IPS DF 19.7 (cell line): Measurements from ENCODE around the gene VWA3B.
"Not testable (repeated sequence)": the region's sequence is repeated elsewhere in the genome, so short reads cannot be mapped to it uniquely, and the experiment has no call there.

ENCODE experiments used
- DNase-seq: peaks from one replicate; pipeline ENCODE4 v3.0.0-alpha.2; 2013; ENCODE audit warnings: low read depth, low spot score

Gene VWA3B

DNA sequence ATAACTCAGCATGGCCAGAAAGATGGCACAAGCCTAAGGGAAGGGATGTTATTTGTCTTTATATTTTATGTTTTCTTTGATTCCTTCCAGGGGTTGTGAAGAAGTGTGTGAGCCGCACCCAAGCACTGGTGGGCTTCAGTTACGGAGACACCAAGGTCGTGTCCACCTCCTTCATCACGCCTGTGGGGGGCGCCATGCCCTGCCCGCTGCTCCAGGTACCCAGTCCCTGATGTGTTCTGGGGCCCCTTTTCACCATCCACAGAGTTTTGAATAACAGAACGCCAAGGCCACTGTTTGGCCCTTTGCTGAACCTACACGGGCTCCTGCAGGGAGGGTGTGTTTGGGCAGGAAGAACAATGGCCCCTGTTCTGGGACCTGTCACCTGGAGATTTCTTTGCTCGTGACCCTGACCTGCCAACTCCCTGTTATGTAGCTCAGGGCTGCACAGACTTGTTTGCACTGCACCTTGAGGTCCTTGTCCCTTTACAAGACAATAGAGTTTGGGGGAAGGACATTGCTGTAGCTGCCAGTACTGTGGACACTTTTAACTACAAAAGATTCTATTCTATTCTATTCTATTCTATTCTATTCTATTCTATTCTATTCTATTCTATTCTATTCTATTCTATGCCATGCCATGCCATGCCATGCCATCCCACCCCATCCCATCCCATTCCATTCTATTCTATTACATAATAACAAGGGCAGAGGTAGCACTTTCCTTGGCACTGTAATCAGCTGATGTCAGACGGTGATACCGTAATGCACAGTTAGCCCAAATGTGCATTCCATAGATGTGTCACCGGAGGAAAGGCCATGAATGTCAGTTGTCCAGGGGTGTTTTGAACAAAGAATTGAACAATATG, 211.1 kb downstream of the VWA3B start:
- no peak for DNase-seq

DNA sequence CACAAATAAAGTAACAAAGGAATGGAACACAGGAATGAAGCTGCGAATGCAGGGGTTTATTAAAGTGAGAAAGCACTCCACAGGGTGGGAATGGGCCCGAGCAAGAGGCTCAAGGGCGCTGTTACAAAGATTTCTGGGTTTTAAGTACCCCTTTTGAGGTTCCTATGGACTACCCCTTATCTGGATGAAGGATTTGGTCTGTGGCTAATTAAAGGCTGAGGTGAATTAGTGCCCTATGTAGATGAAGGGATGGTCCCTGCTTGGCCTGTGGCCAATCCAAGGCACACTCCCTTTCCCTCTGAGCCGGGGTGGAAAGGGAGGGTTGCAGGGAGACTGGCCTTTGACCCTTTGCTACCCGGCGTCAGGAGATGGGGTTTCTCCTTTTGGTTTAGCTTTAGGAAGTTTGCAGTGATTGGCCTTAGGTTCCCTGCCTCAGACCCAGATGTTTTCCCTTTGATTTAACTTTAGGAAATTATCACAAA, 211.8 kb downstream of the VWA3B start:
- no peak for DNase-seq

DNA sequence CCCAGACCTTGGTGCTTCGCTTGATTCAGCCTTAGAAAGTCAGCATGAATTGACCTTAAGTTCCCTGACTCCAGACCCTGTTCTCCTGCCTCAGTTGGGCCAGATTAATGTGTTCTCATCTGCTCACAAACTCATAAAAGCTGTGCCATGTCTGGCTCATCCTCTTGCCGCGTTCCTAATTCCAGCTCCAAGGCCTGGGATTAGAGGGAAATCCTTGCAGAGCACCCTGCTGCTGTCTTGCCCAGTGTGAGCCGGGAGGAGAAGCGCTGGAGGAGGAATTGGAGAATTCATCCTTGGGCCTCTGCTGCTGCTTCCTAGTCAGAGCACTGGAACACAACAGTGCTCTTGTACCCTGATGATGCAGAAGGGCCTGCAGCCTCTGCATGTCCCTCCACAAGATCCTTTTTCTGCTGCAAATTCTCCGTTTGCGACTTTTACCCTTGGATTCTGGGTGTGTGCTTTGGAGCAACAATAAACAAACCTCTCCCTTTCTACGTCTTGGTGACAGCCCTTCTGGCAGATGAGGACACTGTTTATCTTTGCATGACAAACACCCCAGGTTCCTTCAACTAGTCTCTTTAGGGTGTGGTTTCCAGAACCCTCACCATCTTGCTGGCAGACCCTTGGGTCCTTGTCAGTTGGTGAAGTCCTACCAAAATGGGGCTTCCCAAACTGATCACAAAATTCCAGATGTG, 212.4 kb downstream of the VWA3B start:
- DNase-seq: no peak

DNA sequence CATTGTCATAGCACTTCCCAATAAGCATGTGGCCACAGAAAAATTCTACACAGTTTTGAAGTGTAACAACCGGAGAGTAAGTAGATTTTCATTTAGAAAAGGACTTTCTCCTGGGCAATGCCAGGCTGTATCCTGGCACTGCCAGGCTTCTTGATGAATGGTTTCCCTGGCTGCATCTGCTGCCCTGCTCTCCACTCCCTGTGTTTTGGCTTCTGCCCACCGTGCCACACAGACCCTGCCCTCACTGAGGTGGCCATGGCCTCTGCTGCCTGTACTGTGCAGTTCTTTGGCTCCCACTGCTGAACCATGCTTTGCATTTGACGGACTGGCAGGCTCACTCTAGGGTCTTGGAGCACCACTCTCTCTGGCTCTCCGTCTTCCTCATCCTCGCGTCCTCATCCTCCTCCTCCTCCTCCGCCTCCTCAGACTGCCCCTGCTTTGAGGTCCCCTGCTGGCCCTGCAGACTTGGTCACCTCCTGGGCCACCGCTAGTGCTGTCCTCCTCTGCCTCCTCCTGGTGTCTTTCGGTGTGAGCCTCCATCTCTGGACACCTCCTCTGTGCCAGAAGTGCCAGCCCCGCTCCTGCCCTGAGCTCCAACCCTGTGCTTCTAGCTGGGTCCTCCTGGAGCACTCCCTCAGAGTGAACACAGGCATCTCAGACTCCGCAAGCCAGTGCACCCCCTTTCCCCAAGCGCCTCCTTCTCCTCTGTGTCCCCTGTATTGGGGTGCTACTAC, 213.3 kb downstream of the VWA3B start:
- no peak for DNase-seq

DNA sequence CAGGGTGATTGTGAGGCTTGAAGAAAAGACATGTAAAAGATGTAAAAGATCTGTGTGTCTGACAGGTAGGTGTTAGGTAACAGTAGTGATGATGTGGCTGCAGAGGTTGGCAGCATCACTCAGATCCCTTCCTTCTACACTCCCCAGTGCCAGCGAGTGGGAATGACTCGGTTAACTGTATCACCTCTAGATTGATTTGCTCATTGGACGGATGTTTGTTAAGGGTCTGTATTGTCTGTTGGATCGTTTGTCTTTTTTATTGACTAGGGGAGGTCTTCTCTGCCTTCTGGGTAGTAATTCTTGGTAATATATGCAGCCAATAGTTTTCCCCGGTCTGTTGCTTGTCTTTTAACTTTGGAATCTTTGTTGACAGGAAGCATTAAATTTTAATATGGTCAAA, 214.5 kb downstream of the VWA3B start:
- no peak for DNase-seq

DNA sequence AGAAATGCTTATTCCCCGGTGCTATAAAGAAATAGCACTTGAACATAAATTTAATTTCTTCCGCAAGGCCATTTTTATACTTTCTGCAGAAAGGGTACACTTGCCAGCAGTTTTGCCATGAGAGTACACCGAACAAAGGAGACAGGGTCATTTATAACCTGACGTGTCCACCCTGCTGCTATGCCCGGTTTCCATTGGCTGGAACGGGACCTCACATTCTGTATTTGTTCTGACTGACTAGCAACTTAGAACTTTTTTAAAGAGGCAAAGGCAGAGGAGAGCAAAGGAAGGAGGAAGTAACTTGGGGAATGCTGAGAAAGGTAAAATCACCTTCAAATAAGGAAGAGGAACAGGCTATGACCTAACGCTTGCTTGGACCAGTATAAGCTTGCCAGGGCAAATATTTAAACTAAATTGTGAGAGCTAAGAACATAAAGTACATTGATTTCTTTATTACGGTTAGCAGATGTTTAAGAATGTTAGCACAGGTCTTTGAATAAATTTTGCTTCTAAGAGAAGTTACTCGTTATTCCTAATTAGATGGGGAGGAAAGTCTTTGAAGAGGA, 220.2 kb downstream of the VWA3B start:
- not testable (repeated sequence) for DNase-seq

DNA sequence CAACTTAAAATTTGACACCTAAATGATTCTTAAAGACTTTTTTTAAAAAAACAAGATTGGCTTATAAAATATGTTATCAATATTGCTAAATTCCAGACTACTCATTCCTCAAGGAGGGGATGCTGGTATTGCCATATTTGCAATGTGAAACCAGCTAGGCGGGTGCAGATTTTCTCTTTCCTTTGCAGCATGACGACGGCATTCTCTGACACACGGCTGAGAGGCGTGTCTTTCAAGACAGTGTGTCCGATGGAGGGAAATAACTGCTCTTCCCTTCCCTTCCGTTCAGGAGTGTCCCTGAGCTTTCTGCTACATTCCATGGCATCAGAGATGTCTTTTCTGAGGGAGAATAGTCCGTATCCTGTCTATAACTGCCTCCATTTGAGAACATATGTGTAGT, 221.1 kb downstream of the VWA3B start:
- no peak for DNase-seq

DNA sequence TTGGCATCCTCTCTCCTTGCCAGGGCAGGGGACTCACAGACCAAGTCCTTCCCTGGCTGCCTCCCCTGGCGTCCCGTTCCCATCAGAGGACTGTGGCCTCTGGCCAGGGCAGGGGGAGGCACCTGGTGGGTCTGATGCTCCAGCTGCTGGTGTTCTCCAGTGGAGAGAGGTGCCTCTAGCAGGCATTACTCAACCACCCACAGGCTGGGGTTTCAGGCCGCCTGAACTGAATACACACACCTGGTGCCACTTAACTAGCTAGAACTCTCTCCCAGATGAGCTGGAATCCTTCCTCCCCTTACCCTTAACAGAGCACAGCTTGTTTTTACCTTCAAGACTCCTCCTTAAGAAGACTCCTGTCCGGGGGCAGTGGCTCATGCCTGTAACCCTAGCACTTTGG, 221.6 kb downstream of the VWA3B start:
- no peak for DNase-seq

DNA sequence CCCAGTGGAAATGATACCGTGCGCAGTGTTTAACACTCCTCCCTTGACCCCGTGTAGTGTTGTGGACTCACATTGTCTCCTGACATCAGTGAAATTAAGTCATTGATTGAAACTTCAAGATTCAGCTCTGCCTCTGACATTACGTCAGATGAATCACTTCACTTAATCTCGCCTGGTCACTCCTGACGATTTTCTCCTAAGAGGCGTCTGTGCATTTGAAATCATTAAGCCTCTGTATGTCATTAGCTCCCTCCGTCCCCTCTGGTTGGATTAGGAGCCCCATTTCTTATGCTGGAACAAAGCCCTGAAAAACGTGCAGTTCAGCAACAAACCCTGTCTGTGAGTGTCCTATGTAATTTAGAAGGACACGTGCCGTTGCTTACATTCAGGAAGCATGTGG, 222.6 kb downstream of the VWA3B start:
- no peak for DNase-seq

DNA sequence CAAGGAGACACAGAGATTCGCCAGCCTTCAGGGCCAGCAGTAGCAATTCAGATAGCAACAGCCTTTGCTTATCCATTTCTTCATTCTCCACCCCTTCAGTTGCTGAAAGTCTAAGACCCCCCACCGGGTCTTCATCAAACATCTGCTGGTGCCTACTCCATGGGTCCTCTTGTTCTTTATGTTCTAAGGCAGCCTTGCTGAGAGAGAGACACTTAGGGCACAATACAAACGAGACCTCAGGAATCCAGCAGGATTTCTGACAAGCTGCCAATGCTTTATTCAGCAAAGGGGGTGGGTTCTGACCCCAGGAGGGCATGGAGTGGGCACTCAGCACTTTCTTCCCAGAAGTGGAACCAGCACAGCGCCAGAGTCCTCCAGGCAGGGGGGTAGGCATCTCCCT, 223.0 kb downstream of the VWA3B start:
- no peak for DNase-seq

DNA sequence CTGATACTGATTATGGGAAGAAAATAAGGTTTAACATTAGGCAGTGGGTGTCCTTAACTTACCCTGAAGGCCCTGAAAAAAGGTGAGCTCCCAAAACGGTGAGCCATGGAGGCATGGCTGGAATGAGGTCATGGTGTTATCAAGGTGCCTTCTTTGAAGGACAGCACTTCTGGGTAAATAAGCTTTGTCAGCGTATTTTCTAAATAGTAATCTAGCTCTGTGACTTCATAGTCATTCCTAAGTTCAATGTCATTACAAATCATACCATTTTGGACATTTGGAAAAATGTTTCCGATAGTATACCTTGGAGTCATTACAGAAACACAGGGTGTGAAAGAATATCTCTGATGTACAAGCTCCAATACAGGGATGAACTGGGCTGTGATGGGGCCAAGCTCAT, 224.1 kb downstream of the VWA3B start:
- DNase-seq: no peak

DNA sequence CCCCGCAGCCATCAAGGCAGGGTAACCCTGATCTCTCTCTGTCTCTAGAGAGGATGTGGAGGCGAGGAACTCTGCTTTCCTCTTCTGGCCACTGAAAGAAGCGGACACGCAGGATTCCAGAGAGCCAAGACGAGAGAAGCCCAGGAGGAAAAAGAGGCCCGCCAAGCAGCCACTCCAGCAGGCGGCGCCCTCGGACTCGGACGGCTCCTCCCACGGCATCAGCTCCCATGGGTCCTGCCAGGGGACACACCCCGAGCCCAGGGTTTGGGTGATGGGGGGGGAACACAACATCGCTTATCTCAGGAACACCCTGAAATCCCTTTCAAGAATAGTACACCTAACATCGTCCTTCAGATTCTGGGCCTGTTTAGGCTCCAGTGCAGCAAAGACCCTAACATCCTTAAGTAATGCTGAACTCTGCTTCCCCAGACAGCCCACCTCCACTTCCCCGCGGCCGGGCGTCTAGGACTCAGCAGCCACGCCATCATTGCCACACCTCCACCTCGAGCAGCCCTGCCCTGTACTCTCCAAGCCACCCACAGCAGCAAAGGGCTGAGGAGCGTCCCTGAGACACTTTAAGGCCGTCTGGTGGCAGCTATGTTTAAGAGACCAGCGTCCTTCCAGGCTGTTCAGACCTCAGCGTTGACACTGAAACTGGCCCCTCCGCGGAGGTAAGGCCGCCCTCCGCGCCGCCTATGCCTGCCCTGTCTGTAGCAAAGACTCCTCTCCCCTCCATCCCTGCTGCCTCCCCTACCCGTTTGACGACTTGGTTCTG, 225.0 kb downstream of the VWA3B start:
- DNase-seq: no peak

DNA sequence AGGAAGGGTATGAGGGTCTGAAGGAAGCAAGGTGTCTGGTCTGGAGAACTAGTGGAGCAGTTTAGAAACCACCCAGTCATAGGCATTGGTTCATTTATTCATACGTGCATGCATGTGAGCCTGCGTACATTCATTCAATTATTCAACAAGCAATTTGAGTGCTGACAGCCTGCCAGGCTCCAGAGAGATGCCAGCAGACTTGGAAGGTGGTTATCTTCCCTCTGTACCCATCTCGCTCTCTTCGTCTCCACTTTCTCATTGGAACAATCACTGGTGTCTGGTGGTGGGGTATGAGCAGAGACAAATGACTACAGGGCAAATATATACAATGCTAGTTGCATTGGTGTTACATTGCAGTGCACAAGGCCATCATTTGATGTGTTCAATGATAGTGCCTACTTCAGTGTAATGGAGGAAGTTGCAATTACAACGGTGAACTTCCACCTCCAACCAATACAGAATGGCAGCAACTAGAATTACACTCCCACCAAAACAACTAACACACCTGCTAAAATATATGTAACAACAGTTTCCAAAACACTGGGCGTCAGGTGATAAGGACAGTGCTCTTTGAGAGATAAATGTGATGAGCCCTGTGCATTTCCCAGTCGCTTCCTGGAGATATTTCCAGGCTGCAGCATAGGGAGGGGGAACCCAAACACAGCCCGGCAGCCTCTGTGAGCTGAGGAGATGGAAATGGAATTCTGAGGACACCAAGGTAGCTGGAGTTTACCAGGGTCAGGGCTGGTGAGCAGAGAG, 226.7 kb downstream of the VWA3B start:
- DNase-seq: no peak

DNA sequence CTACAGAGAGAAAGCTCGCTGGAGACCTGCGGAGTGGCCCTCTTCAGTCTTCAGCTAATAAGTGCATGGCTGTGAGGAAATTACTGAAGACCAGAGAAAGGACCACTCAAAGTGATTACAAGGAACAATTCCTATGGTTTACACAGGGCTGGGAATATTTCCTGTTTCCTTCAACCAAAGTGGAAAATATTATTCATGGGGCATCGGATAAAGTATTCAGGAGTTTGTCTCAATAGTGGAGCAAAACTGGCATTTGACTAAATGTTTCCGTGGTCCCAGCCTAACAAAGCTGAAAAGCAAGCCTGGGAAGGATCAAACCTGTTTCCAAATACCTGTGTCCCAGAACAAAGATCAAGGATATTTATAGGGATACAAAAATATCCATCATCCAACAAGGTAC, 227.3 kb downstream of the VWA3B start:
- no peak for DNase-seq

DNA sequence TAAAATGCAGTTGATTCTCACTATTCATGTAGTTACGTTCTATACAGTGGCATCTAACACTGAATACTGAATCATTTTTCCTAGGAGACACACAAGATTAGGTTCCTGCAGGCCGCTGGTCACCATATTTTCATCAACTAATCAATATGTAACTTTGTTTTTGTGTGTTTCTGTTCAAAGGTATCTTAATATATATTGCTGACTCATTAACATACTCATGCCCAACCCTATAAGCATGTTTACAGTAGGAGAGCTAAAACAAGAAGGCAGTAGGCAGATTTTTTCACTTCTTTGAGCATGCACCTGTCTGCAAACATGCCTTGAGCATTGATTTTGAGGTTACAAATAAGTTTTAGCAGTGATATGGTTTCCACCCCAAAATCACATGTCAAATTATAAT, 229.0 kb downstream of the VWA3B start:
- no peak for DNase-seq

DNA sequence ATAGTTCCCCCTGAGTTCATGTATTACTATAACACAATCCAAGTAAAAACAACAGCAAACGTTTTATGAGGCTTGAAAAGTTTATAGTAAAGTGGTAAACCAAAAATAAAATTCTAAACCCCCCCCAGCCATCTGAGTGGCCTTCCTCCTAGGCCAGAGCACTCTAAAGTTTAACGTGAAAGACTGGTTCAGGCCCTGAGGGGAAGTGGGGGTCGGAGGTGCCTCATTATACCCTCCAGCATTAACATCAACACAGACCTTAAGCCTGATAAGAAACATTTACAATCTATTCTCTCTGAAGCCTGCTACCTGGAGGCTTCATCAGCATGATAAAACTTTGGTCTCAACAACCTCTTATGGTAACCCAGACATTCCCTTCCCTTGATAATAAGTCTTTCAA, 230.2 kb downstream of the VWA3B start:
- no peak for DNase-seq

DNA sequence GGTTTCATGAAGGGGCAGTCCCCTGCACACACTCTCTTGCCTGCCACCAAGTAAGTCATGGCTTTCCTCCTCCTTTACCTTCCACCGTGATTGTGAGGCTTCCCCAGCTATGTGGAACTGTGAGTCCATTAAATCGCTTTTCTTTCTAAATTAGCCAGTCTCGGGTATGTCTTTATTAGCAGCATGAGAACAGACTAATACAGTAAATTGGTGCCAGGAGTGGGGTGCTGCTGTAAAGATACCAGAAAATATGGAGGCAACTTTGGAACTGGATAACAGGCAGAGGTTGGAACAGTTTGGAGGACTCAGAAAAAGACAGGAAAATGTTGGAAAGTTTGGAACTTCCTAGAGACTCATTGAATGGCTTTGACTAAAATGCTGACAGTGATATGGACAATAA, 233.2 kb downstream of the VWA3B start:
- DNase-seq: not testable (repeated sequence)

DNA sequence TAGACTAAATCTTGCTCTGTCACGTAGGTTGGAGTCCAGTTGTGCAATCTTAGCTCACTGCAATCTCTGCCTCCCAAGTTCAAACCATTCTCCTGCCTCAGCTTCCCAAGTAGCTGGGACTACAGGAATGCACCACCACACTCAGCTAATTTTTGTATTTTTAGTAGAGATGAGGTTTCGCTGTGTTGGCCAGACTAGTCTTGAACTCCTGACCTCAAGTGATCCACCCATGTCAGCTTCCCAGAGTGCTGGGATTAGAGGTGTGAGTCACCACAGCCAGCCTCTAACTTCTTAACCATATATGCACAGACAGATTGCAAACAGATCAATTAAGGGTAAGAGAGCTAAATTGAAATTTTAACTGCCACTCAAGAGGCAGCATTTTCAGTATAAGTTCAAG, 237.2 kb downstream of the VWA3B start:
- DNase-seq: no peak

DNA sequence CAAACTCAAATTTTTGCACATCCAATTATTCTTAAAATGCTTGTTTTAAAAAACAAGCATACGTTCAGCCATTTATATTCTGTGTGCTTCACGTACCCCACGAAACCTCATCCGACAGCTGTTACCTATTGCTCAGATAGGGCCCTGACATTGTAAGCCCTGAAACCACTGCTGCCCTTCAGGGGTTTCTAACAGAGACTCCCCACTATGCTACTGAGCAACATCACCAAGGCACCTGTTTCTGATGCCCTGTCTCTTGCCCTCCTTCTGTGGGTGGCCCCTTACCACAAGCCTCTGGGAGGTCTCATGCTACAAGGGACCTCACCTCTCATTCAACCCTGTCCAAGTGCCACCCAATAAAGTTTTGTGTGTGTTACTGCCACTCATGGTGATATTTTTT, 240.8 kb downstream of the VWA3B start:
- DNase-seq: no peak

DNA sequence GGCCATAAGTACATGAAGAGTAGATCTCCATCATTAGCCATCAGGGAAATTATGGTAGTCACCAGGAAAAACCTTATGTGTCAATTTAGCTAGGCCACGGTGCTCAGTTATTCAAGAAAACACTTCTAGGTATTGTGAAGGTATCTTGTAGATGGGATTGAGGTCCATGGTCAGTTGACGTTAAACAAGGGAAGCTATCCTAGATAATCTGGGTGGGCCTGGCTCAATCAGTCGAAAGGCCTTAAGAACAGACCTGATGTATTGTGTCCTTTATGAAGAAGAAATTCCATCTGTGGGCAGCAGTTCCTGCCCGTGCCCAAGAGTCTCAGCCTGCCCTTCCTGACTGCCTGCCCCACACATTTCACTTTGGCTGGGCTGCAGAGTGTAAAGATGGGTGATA, 242.6 kb downstream of the VWA3B start:
- DNase-seq: no peak

DNA sequence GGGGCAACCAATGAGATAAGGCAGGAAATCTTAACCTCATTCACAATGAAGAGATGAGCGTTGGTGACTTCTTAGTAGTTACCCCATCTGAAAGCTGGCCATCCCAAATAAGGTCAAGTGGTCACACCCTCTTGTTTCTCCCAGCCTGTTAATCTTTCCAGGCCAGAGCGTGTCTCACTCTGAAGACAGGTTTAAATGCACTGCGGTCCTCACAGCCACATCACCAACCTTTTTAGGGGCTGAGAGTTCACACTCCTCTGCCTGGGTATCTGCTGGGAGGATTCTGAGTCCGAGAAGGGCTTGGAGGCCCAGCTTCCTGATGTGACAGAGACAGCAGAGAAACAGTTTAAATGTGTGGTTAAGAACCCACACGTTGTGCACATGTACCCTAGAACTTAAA, 246.0 kb downstream of the VWA3B start:
- DNase-seq: no peak
